Measurements from ENCODE around the gene PARD3.

DNA sequence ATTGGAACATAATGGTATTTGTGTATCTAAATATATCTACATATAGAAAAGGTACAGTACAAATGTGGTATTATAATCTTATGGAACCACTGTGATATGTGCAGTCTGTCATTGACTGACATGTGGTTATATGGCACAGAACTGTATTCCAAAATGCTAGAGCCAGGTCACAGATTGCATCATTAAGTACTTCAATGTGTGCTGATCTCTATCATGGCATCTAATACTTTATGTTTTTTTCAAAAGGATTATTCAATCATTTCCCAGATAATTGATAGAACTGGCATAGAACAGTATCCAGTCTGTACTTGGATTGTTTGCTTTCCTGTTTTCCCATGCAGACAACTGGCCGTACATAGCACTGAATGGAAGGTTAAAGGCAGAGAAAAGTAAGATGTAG, 662.7 kb downstream of the PARD3 start:
- TF ChIP-seq EZH2 (IDR thresholded peaks at IDR 0.05; ENCODE audit: insufficient read depth, poor library complexity, severe bottlenecking) (no peak), EZH2phosphoT487 (IDR thresholded peaks at IDR 0.05; ENCODE audit: insufficient read depth, low read depth) (no peak)
